ENCODE measurements around the gene RPL3. TPM values are rescaled to one million over a fixed set of nuclear protein-coding genes. Genes with fewer than 3 reads are reported as not detected.

Gene RPL3
- total and polyA plus RNA-seq, 2 donors (not counting 1 experiment from before 2014, with no cell fraction given), result 2,627 to 2,862 TPM

DNA sequence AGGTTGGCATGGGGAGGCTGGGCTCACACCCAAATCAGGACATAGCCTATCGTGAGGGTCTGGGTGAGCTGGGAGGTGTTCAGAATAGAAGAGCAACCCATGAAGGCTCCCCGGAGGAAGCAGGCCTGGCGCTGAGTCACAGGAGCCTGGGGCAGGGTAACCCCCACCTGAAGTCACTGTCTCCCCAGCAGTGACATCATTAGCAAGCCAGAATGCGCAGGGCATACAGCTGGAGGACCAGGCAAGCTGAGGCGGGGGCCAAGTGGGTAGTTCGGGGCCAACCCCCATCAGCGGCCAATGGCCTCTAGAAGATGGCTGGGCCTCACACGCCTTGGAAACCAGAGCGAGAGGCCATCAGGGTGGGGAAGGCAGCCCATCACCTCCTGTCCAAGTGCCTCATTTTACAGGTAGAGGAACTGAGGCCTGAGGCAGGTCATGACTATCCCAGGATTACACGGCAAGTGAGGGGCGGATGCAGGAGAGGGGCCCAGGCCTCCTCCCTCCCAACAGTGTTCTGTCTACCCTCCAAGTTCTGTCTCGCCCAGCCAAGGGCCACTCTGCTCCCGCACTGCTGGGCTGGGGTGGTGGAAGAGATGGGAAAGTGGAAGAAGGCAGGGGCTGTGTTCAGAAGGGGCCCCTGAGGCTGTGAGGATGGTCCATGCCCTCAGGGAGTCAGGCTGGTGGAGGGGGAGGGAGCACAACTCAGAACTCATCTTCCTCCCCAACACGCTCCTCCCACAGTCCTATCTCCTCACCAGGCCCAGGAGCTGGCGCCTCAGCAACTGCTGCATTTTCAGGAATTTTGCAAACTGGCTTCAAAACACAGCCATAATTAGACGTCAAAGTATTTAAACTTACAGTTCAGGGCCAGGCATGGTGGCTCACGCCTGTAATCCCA, 24.6 kb downstream of the RPL3 start:
- no peak for TF ChIP-seq EZH2 (IDR thresholded peaks at IDR 0.05; ENCODE audit: low read length, missing control alignments)
- TF ChIP-seq, protein P1, sequence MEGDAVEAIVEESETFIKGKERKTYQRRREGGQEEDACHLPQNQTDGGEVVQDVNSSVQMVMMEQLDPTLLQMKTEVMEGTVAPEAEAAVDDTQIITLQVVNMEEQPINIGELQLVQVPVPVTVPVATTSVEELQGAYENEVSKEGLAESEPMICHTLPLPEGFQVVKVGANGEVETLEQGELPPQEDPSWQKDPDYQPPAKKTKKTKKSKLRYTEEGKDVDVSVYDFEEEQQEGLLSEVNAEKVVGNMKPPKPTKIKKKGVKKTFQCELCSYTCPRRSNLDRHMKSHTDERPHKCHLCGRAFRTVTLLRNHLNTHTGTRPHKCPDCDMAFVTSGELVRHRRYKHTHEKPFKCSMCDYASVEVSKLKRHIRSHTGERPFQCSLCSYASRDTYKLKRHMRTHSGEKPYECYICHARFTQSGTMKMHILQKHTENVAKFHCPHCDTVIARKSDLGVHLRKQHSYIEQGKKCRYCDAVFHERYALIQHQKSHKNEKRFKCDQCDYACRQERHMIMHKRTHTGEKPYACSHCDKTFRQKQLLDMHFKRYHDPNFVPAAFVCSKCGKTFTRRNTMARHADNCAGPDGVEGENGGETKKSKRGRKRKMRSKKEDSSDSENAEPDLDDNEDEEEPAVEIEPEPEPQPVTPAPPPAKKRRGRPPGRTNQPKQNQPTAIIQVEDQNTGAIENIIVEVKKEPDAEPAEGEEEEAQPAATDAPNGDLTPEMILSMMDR (conservative IDR thresholded peaks at IDR 0.05 in 1 of 2, IDR thresholded peaks at IDR 0.05 in 1 of 2; ENCODE audit: low read depth in 1 of 2, low read length in 2 of 2), result no peak
- Histone ChIP-seq H3K4me2 (ENCODE audit: extremely low read depth, insufficient read depth, low read length) (no peak overlapping the region), H3K36me3 (ENCODE audit: control insufficient read depth, insufficient read depth, low read length) (no peaks in the 10 kb centered on the region), H3K9ac (ENCODE audit: insufficient read depth, low read length) (no peak overlapping the region), H3K27me3 (ENCODE audit: control insufficient read depth, insufficient read depth, low read length) (no peaks in the 10 kb centered on the region), H3K4me3 (replicated peaks in 1 of 4; ENCODE audit: control extremely low read depth in 1 of 4, insufficient read depth in 1 of 4, low read depth in 3 of 4, low read length in 4 of 4) (no peak overlapping the region), H3K27ac (ENCODE audit: insufficient read depth, low read length) (no peak overlapping the region), H3K4me1 (ENCODE audit: control insufficient read depth, extremely low read depth, insufficient read depth, low read length) (peaks cover 16% of the 10 kb centered on the region), H4K20me1 (ENCODE audit: control insufficient read depth, extremely low read depth, insufficient read depth, low read length) (no peaks in the 10 kb centered on the region), H3K79me2 (ENCODE audit: control insufficient read depth, insufficient read depth, low read length) (no peaks in the 10 kb centered on the region), H2AFZ (ENCODE audit: low read length) (no peak overlapping the region), H3K9me3 (ENCODE audit: control insufficient read depth, insufficient read depth, low read depth, low read length) (no peaks in the 10 kb centered on the region)
- DNase-seq (ENCODE audit: low read depth in 2 of 2), result no peak

- DNase-seq (ENCODE audit: low read depth in 2 of 2), result no peak
- Histone ChIP-seq H4K20me1 (ENCODE audit: control insufficient read depth, extremely low read depth, insufficient read depth, low read length) (no peaks in the 10 kb centered on the region), H3K4me1 (ENCODE audit: control insufficient read depth, extremely low read depth, insufficient read depth, low read length) (peaks cover 16% of the 10 kb centered on the region)
Measured at GRCh38 chr22:39293766-39294368, 25.6 kb downstream of the RPL3 start.

DNA sequence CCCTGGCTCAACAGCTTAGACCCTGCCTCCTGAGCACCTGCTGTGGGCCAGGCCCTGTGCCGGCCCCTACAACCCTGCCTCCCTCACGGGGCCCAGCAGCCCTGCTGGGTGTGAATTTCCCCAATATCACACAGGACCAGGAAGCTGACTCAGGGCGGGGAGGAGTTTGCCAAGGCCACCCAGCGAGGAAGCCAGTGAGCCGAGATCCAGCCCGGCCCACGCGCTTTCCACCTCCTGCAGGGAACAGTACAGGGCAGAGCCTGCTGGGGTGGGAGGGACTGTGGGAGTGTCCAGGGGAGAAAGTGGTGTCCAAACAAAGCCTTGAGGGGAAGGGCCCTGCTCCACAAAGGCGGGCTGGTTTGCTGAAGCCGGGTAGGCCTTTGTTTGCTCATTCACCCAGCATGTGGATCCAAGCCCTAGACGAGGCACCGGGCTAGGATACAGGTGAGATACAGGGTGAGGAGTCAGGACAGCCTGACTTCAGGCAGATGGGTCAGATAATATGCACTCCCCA, 26.8 kb downstream of the RPL3 start:
- H3K9me3 ChIP-seq (ENCODE audit: control insufficient read depth, insufficient read depth, low read depth, low read length), result no peaks in the 10 kb centered on the region
- no peak overlapping the region for H3K4me3 ChIP-seq (replicated peaks in 1 of 4; ENCODE audit: control extremely low read depth in 1 of 4, insufficient read depth in 1 of 4, low read depth in 3 of 4, low read length in 4 of 4)
- peaks cover 13% of the 10 kb centered on the region for H3K4me1 ChIP-seq (ENCODE audit: control insufficient read depth, extremely low read depth, insufficient read depth, low read length)
- H3K4me2 ChIP-seq (ENCODE audit: extremely low read depth, insufficient read depth, low read length), result peak overlapping the region; percentile 10
- H3K9ac ChIP-seq (ENCODE audit: insufficient read depth, low read length), result no peak overlapping the region
- DNase-seq (ENCODE audit: low read depth in 2 of 2), result peak; percentile 86 to 96
- no peak overlapping the region for H3K27ac ChIP-seq (ENCODE audit: insufficient read depth, low read length)
- no peaks in the 10 kb centered on the region for H3K79me2 ChIP-seq (ENCODE audit: control insufficient read depth, insufficient read depth, low read length)
- H3K36me3 ChIP-seq (ENCODE audit: control insufficient read depth, insufficient read depth, low read length), result no peaks in the 10 kb centered on the region
- TF ChIP-seq EZH2 (IDR thresholded peaks at IDR 0.05; ENCODE audit: low read length, missing control alignments), result no peak
- TF ChIP-seq, protein P1 (conservative IDR thresholded peaks at IDR 0.05 in 1 of 2, IDR thresholded peaks at IDR 0.05 in 1 of 2; ENCODE audit: low read depth in 1 of 2, low read length in 2 of 2), result no peak
- no peaks in the 10 kb centered on the region for H3K27me3 ChIP-seq (ENCODE audit: control insufficient read depth, insufficient read depth, low read length)
- peak overlapping the region; percentile 26 for H2AFZ ChIP-seq (ENCODE audit: low read length)
- H4K20me1 ChIP-seq (ENCODE audit: control insufficient read depth, extremely low read depth, insufficient read depth, low read length), result no peaks in the 10 kb centered on the region

More at GRCh38 chr22:39293766-39294368, 25.6 kb downstream of the RPL3 start:
- no peak for TF ChIP-seq EZH2 (IDR thresholded peaks at IDR 0.05; ENCODE audit: low read length, missing control alignments)
- TF ChIP-seq, protein P1 (conservative IDR thresholded peaks at IDR 0.05 in 1 of 2, IDR thresholded peaks at IDR 0.05 in 1 of 2; ENCODE audit: low read depth in 1 of 2, low read length in 2 of 2), result no peak
- Histone ChIP-seq H3K9ac (ENCODE audit: insufficient read depth, low read length) (no peak overlapping the region), H3K27me3 (ENCODE audit: control insufficient read depth, insufficient read depth, low read length) (no peaks in the 10 kb centered on the region), H3K9me3 (ENCODE audit: control insufficient read depth, insufficient read depth, low read depth, low read length) (no peaks in the 10 kb centered on the region), H2AFZ (ENCODE audit: low read length) (no peak overlapping the region), H3K4me2 (ENCODE audit: extremely low read depth, insufficient read depth, low read length) (no peak overlapping the region), H3K79me2 (ENCODE audit: control insufficient read depth, insufficient read depth, low read length) (no peaks in the 10 kb centered on the region), H3K4me3 (replicated peaks in 1 of 4; ENCODE audit: control extremely low read depth in 1 of 4, insufficient read depth in 1 of 4, low read depth in 3 of 4, low read length in 4 of 4) (no peak overlapping the region), H3K36me3 (ENCODE audit: control insufficient read depth, insufficient read depth, low read length) (no peaks in the 10 kb centered on the region), H3K27ac (ENCODE audit: insufficient read depth, low read length) (no peak overlapping the region)

All from fibroblast of lung (primary cell).